Neural cell (in vitro differentiated cells): ENCODE results near the gene PANK2. TPM values are rescaled to one million over a fixed set of nuclear protein-coding genes. Genes with fewer than 3 reads are reported as not detected.

Experiments used
- H2AFZ ChIP-seq: fragments of 200-600, 300-800 bp; sonication (generic), shearing (Covaris generic); 2 replicates; pipeline ENCODE4 v1.6.0; 2014; ENCODE audit warnings: low read depth, mild to moderate bottlenecking, antibody characterized with exemption, low read length, moderate library complexity
- H3F3A ChIP-seq: fragments of 200-600 bp; shearing (Covaris generic); 2 replicates; pipeline ENCODE4 v1.6.1; 2016; ENCODE audit warnings: mild to moderate bottlenecking, moderate library complexity, mixed read lengths, antibody characterized with exemption, low read length; ENCODE audit not compliant: insufficient read depth, poor library complexity, severe bottlenecking
- H3K27ac ChIP-seq: fragments of 200-600, 300-800 bp; sonication (generic), shearing (Covaris generic); 2 replicates; pipeline ENCODE4 v1.5.1; 2014; ENCODE audit warnings: mild to moderate bottlenecking, low read length, moderate library complexity
- H3K27me3 ChIP-seq: fragments of 300-800, 200-600 bp; sonication (generic), shearing (Covaris generic); 2 replicates; pipeline ENCODE4 v1.6.0; 2014; ENCODE audit warnings: mild to moderate bottlenecking, low read depth, low read length, moderate library complexity; ENCODE audit not compliant: insufficient read depth
- H3K36me3 ChIP-seq: fragments of 300-800, 200-600 bp; sonication (generic), shearing (Covaris generic); 2 replicates; pipeline ENCODE4 v1.5.1; 2014; ENCODE audit warnings: mild to moderate bottlenecking, antibody characterized with exemption, low read length, moderate library complexity; ENCODE audit not compliant: insufficient read depth
- H3K4me2 ChIP-seq: fragments of 300-800, 200-600 bp; sonication (generic), shearing (Covaris generic); 2 replicates; pipeline ENCODE4 v1.6.0; 2014; ENCODE audit warnings: mild to moderate bottlenecking, low read length
- H3K4me3 ChIP-seq: fragments of 300-800, 200-600 bp; sonication (generic), shearing (Covaris generic); 2 replicates; pipeline ENCODE4 v1.5.1; 2014; ENCODE audit warnings: mild to moderate bottlenecking, low read length, moderate library complexity
- H3K79me2 ChIP-seq: fragments of 200-600 bp; shearing (Covaris generic); replicated peaks from 2 replicates; pipeline ENCODE4 v1.6.0; 2014; ENCODE audit warnings: mild to moderate bottlenecking, low read length, moderate library complexity; ENCODE audit not compliant: insufficient read depth
- H3K9ac ChIP-seq: fragments of 300-800, 200-600 bp; sonication (generic), shearing (Covaris generic); 2 replicates; pipeline ENCODE4 v1.6.1; 2016; ENCODE audit warnings: mild to moderate bottlenecking, low read length, mixed read lengths
- H3K9me2 ChIP-seq: fragments of 200-600 bp; shearing (Covaris generic); 2 replicates; pipeline ENCODE4 v1.6.1; 2016; ENCODE audit warnings: mild to moderate bottlenecking, low read length, mixed read lengths; ENCODE audit not compliant: insufficient read depth
- H3K9me3 ChIP-seq: fragments of 200-600, 300-800 bp; sonication (generic), shearing (Covaris generic); 2 replicates; pipeline ENCODE4 v1.6.1; 2016; ENCODE audit warnings: mild to moderate bottlenecking, mixed run types, low read length, moderate library complexity, mixed read lengths
- H4K20me1 ChIP-seq: fragments of 200-600 bp; shearing (Covaris generic); 2 replicates; pipeline ENCODE4 v1.6.1; 2016; ENCODE audit warnings: mild to moderate bottlenecking, mixed run types; ENCODE audit not compliant: insufficient read depth
- EP300 ChIP-seq: fragments of 450-650 bp; conservative IDR thresholded peaks from 2 replicates; pipeline ENCODE4 v1.6.1; 2014; ENCODE audit warnings: antibody characterized with exemption, mild to moderate bottlenecking, moderate library complexity; ENCODE audit not compliant: poor library complexity, severe bottlenecking
- EZH2 ChIP-seq: fragments of 200-600, 300-800 bp; shearing (Covaris generic), sonication (generic); IDR thresholded peaks from 2 replicates; pipeline ENCODE4 v1.6.1; 2014; ENCODE audit warnings: antibody characterized with exemption, low read length, borderline replicate concordance, mild to moderate bottlenecking; ENCODE audit not compliant: insufficient read depth, poor library complexity, severe bottlenecking
- MXI1 ChIP-seq: fragments of 450-650 bp; conservative IDR thresholded peaks from 2 replicates; pipeline ENCODE4 v1.6.1; 2014; ENCODE audit warnings: antibody characterized with exemption, mild to moderate bottlenecking; ENCODE audit not compliant: poor library complexity, severe bottlenecking
- POLR2AphosphoS5 ChIP-seq: IDR thresholded peaks from 2 replicates; pipeline ENCODE4 v1.6.1; 2012
- RAD21 ChIP-seq: fragments of 450-650 bp; conservative IDR thresholded peaks from 2 replicates; pipeline ENCODE4 v1.6.1; 2014; ENCODE audit warnings: antibody characterized with exemption, mild to moderate bottlenecking, moderate library complexity
- SMC3 ChIP-seq: fragments of 450-650 bp; conservative IDR thresholded peaks from 2 replicates; pipeline ENCODE4 v1.6.1; 2014; ENCODE audit warnings: antibody characterized with exemption, mild to moderate bottlenecking, moderate library complexity; ENCODE audit not compliant: poor library complexity
- TAF1 ChIP-seq: IDR thresholded peaks from 2 replicates; pipeline ENCODE4 v1.6.1; 2012; ENCODE audit warnings: low read depth
- polyA plus RNA-seq: library from polyadenylated mRNA; depleted of rRNA; stranded (reverse); fragments of >200 nt; gene quantifications from 2 replicates; pipeline ENCODE4 v1.2.3, GENCODE V29; 2014
- TF ChIP-seq, protein P1 (sequence below): IDR thresholded peaks from 2 replicates; pipeline ENCODE4 v1.6.1; 2012; ENCODE audit warnings: borderline replicate concordance
- TF ChIP-seq, protein P2 (sequence below): fragments of 450-650 bp; IDR thresholded peaks from 2 replicates; pipeline ENCODE4 v1.5.1; 2014; ENCODE audit warnings: antibody characterized with exemption, mild to moderate bottlenecking, moderate library complexity; ENCODE audit not compliant: poor library complexity, severe bottlenecking

Gene PANK2
- polyA plus RNA-seq, 1 donor from 2014 or later = 41.7 TPM

DNA sequence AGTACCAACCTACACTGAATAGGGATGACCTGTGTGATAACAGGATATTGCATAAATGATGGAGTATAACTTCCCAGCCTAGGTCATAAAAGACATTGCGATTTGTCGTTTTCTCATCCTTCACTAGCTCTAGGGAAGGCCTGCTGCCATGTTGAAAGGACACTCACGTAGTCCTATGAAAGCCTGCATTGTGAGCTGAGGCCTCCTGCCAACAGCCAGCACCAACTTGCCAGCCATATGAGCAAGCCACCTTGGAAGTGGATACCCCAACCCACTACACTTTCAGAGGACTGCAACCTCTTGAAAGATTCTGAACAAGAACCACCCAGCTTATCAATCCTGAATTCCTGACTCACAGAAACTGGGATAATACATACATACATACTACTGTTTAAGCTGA is 3.5 kb upstream of the PANK2 start:
- no peaks in the 10 kb centered on the region for H3F3A ChIP-seq
- no peaks in the 10 kb centered on the region for H3K9me3 ChIP-seq
- no peak for TF ChIP-seq EZH2
- no peak for TF ChIP-seq RAD21
- no peak for TF ChIP-seq MXI1
- no peak for TF ChIP-seq POLR2AphosphoS5
- TF ChIP-seq, protein P1, sequence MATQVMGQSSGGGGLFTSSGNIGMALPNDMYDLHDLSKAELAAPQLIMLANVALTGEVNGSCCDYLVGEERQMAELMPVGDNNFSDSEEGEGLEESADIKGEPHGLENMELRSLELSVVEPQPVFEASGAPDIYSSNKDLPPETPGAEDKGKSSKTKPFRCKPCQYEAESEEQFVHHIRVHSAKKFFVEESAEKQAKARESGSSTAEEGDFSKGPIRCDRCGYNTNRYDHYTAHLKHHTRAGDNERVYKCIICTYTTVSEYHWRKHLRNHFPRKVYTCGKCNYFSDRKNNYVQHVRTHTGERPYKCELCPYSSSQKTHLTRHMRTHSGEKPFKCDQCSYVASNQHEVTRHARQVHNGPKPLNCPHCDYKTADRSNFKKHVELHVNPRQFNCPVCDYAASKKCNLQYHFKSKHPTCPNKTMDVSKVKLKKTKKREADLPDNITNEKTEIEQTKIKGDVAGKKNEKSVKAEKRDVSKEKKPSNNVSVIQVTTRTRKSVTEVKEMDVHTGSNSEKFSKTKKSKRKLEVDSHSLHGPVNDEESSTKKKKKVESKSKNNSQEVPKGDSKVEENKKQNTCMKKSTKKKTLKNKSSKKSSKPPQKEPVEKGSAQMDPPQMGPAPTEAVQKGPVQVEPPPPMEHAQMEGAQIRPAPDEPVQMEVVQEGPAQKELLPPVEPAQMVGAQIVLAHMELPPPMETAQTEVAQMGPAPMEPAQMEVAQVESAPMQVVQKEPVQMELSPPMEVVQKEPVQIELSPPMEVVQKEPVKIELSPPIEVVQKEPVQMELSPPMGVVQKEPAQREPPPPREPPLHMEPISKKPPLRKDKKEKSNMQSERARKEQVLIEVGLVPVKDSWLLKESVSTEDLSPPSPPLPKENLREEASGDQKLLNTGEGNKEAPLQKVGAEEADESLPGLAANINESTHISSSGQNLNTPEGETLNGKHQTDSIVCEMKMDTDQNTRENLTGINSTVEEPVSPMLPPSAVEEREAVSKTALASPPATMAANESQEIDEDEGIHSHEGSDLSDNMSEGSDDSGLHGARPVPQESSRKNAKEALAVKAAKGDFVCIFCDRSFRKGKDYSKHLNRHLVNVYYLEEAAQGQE = no peak
- no peak for TF ChIP-seq TAF1
- TF ChIP-seq SMC3 = no peak
- TF ChIP-seq, protein P2, sequence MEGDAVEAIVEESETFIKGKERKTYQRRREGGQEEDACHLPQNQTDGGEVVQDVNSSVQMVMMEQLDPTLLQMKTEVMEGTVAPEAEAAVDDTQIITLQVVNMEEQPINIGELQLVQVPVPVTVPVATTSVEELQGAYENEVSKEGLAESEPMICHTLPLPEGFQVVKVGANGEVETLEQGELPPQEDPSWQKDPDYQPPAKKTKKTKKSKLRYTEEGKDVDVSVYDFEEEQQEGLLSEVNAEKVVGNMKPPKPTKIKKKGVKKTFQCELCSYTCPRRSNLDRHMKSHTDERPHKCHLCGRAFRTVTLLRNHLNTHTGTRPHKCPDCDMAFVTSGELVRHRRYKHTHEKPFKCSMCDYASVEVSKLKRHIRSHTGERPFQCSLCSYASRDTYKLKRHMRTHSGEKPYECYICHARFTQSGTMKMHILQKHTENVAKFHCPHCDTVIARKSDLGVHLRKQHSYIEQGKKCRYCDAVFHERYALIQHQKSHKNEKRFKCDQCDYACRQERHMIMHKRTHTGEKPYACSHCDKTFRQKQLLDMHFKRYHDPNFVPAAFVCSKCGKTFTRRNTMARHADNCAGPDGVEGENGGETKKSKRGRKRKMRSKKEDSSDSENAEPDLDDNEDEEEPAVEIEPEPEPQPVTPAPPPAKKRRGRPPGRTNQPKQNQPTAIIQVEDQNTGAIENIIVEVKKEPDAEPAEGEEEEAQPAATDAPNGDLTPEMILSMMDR = no peak
- TF ChIP-seq EP300 = no peak
- H3K9me2 ChIP-seq = no peaks in the 10 kb centered on the region
- H3K9ac ChIP-seq = no peak overlapping the region
- peaks cover 33% of the 10 kb centered on the region for H3K79me2 ChIP-seq
- no peak overlapping the region for H3K27ac ChIP-seq
- H3K27me3 ChIP-seq = no peaks in the 10 kb centered on the region
- no peaks in the 10 kb centered on the region for H3K36me3 ChIP-seq
- no peak overlapping the region for H3K4me2 ChIP-seq
- H2AFZ ChIP-seq = no peak overlapping the region
- H3K4me3 ChIP-seq = no peak overlapping the region
- no peaks in the 10 kb centered on the region for H4K20me1 ChIP-seq

DNA sequence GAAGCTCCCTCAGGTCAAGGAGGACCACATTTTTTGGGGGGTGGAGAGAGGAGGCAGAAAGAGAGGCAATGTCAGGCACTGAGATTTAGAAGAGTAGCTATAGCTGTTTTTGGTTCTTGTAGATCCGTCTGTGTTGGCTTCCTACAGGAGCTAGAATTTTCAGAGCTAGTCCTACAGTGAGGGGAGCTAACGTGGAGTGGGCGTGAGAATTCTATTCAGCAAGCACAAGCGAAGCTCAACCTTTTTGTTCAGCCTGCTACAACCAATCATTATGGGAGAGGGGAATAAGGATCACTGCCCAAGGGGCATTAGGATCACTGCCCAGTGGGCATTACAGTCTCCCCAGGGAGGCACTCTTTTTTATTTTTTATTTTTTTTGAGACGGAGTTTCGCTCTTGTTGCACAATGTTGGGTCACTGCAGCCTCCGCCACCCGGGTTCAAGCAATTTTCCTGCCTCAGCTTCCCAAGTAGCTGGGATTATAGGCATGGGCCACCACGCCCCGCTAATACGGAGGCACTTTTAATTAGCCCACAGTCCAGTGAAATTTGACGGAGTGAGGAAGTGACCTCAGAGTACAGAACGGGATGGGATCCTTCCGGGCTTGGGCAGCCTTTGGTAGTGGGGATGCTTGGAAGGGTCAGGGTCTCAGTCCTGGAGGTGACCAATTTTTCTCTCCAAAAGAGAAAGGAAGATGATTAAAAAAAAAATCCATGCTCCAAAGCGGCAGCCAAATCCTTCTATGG is 1.1 kb upstream of the PANK2 start:
- peak overlapping the region; percentile 77 for H2AFZ ChIP-seq
- H3K4me2 ChIP-seq = peak overlapping the region; percentile 97
- H4K20me1 ChIP-seq = peaks cover 2% of the 10 kb centered on the region
- H3K79me2 ChIP-seq = peaks cover 57% of the 10 kb centered on the region
- H3K9me3 ChIP-seq = no peaks in the 10 kb centered on the region
- H3K9me2 ChIP-seq = no peaks in the 10 kb centered on the region
- H3K27ac ChIP-seq = peak overlapping the region; percentile 100
- H3F3A ChIP-seq = no peaks in the 10 kb centered on the region
- H3K9ac ChIP-seq = peak overlapping the region; percentile 100
- no peaks in the 10 kb centered on the region for H3K27me3 ChIP-seq
- TF ChIP-seq EP300 = no peak
- TF ChIP-seq, protein P1 = no peak
- no peak for TF ChIP-seq RAD21
- TF ChIP-seq TAF1 = no peak
- no peak for TF ChIP-seq SMC3
- TF ChIP-seq MXI1 = no peak
- TF ChIP-seq, protein P2 = no peak
- no peak for TF ChIP-seq POLR2AphosphoS5
- TF ChIP-seq EZH2 = no peak
- H3K4me3 ChIP-seq = peak overlapping the region; percentile 98
- H3K36me3 ChIP-seq = no peaks in the 10 kb centered on the region
